ENCODE measurements around the gene BIK. TPM values are rescaled to one million over a fixed set of nuclear protein-coding genes. Genes with fewer than 3 reads are reported as not detected.

The BIK gene
- total RNA-seq, 1 donor from 2014 or later: 1.6 TPM

- peaks cover 4% of the 10 kb centered on the region for H3K36me3 ChIP-seq
- H3K27me3 ChIP-seq (ENCODE audit: low read depth): no peaks in the 10 kb centered on the region
- peak overlapping the region; percentile 3 for H3K4me3 ChIP-seq
- ATAC-seq (peak in 1 of 2 donors; percentile 23), DNase-seq (peak; percentile 87)
- H3K9me3 ChIP-seq: no peaks in the 10 kb centered on the region
- H3K4me1 ChIP-seq: peaks cover 44% of the 10 kb centered on the region
- H3K27ac ChIP-seq: peak overlapping the region; percentile 36
- TF ChIP-seq, protein P1, sequence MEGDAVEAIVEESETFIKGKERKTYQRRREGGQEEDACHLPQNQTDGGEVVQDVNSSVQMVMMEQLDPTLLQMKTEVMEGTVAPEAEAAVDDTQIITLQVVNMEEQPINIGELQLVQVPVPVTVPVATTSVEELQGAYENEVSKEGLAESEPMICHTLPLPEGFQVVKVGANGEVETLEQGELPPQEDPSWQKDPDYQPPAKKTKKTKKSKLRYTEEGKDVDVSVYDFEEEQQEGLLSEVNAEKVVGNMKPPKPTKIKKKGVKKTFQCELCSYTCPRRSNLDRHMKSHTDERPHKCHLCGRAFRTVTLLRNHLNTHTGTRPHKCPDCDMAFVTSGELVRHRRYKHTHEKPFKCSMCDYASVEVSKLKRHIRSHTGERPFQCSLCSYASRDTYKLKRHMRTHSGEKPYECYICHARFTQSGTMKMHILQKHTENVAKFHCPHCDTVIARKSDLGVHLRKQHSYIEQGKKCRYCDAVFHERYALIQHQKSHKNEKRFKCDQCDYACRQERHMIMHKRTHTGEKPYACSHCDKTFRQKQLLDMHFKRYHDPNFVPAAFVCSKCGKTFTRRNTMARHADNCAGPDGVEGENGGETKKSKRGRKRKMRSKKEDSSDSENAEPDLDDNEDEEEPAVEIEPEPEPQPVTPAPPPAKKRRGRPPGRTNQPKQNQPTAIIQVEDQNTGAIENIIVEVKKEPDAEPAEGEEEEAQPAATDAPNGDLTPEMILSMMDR (IDR thresholded peaks at IDR 0.05): no peak
- intact Hi-C loops (cut with DNase I): no loop called here
Observed at GRCh38 chr22:43154887-43155536, 44.5 kb downstream of the BIK start.

DNA sequence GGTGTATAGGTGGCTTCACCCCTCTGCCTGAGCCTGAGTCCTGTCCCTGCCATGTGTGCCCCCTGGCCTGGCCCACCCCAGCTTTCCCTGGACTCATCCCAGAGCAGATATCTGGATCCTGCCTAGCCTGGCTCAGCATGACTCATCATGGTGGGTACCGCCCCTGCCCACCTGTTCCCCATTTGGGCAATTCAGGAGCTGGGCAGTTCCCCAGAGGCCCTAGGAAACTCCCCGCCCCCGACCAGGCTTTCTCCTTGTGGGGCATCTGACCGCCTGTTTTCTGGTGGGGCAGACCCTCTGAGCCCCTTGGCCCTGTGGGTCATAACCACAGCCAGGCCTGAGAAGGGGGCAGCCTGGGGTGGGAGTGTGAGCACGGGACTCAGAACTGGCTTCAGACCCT lies 45.2 kb downstream of the BIK start:
- intact Hi-C loops (cut with DNase I): no loop called here
- TF ChIP-seq, protein P1 (IDR thresholded peaks at IDR 0.05): no peak
- Histone ChIP-seq H3K4me1 (peaks cover 42% of the 10 kb centered on the region), H3K36me3 (peaks cover 6% of the 10 kb centered on the region), H3K27ac (no peak overlapping the region), H3K4me3 (no peak overlapping the region), H3K27me3 (ENCODE audit: low read depth) (no peaks in the 10 kb centered on the region), H3K9me3 (no peaks in the 10 kb centered on the region)
- ATAC-seq (no peak), DNase-seq (no peak)

DNA sequence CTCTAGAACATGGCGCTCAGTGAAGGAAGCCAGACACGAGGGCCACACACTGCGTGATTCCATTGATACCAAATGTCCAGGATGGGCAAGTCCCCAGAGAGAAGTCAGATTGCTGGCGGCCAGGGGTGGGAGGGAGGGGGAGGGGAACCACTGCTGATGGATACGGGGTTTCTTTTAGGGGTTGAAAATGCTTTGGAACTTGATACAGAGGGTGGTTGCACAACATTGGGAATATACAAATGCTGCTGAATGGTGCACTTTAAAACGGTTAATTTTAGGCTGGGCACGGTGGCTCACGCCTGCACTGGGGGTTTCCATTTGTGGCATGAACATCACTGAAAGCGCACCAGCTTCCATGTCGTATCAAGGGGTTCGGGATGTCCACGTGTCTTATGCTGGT lies 45.9 kb downstream of the BIK start:
- peaks cover 38% of the 10 kb centered on the region for H3K4me1 ChIP-seq
- H3K36me3 ChIP-seq: peaks cover 12% of the 10 kb centered on the region
- intact Hi-C loops (cut with DNase I): no loop called here
- TF ChIP-seq, protein P1 (IDR thresholded peaks at IDR 0.05): no peak
- no peak for DNase-seq
- ATAC-seq: no peak
- no peaks in the 10 kb centered on the region for H3K27me3 ChIP-seq (ENCODE audit: low read depth)
- no peaks in the 10 kb centered on the region for H3K9me3 ChIP-seq
- no peak overlapping the region for H3K27ac ChIP-seq
- no peak overlapping the region for H3K4me3 ChIP-seq

DNA sequence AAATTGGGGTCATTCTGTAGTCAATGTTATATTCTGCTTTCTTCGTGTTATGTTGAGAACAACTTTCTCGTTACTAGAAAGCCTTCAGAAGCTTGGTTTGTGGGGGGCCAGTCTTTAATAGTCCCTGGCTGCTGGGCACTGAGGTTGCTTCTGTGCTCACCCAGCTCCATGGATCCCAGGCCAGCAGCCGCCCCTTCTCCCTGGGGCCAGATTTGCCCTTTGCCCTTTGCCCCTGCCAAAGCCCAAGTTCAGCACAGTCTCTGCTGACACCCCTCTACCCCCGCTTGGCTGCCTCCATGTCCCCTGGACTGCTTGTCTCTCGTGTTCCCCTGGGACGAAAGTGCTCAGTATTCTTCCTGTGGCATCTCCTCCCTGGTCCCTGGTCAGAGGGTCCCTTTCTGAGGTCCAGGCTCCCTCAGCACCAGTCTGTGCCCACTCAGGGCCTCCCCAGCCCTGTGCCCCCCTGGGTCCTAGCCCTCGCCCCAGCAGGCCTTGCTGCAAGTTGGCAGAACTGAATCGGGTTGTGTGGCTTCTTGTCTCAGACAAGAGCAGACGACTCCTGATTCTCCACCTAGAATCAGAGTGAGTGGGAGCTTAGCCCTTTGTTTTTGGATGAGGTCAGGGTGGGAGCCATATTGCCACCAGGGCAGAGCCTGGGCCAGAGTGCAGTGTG lies 47.5 kb downstream of the BIK start:
- Histone ChIP-seq H3K4me1 (peaks cover 26% of the 10 kb centered on the region), H3K27me3 (ENCODE audit: low read depth) (no peaks in the 10 kb centered on the region), H3K27ac (no peak overlapping the region), H3K9me3 (no peaks in the 10 kb centered on the region), H3K4me3 (no peak overlapping the region), H3K36me3 (peaks cover 27% of the 10 kb centered on the region)
- DNase-seq: no peak
- no peak for ATAC-seq
- TF ChIP-seq, protein P1 (IDR thresholded peaks at IDR 0.05): no peak
- intact Hi-C loops (cut with DNase I): no loop called here

- intact Hi-C loops (cut with DNase I): no loop called here
- H3K9me3 ChIP-seq: no peaks in the 10 kb centered on the region
- ATAC-seq (no peak), DNase-seq (no peak)
- no peak overlapping the region for H3K27ac ChIP-seq
- H3K4me1 ChIP-seq: peaks cover 31% of the 10 kb centered on the region
- H3K27me3 ChIP-seq (ENCODE audit: low read depth): no peaks in the 10 kb centered on the region
- no peak overlapping the region for H3K4me3 ChIP-seq
- H3K36me3 ChIP-seq: peaks cover 32% of the 10 kb centered on the region
- TF ChIP-seq, protein P1 (IDR thresholded peaks at IDR 0.05): no peak
Observed at GRCh38 chr22:43158778-43159483, 48.4 kb downstream of the BIK start.
